ENCODE results near the gene MOBP.

The MOBP gene

DNA sequence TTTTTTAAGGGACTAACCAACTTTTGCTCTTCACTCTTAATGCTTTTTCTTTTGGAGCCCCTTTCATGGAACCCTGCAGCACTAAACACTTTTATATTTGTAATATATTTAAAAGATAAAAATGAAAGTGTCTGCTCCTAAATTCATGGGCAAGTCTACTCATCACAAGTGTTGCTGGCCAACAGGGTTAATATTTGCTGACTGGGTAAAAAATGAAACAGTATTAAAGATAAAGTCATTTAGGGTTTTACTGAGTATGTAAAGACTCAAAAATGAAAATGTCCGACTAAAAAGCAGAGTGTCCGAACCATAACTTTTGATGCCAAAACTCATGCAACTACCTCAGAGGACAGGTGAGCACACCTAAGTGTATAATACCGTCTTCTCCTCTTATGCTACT lies 54.0 kb downstream of the MOBP start:
- no peak overlapping the region for H3K4me3 ChIP-seq (ENCODE audit: low read length)
- DNase-seq (ENCODE audit: low read depth), result no peak
- TF ChIP-seq, protein P1, sequence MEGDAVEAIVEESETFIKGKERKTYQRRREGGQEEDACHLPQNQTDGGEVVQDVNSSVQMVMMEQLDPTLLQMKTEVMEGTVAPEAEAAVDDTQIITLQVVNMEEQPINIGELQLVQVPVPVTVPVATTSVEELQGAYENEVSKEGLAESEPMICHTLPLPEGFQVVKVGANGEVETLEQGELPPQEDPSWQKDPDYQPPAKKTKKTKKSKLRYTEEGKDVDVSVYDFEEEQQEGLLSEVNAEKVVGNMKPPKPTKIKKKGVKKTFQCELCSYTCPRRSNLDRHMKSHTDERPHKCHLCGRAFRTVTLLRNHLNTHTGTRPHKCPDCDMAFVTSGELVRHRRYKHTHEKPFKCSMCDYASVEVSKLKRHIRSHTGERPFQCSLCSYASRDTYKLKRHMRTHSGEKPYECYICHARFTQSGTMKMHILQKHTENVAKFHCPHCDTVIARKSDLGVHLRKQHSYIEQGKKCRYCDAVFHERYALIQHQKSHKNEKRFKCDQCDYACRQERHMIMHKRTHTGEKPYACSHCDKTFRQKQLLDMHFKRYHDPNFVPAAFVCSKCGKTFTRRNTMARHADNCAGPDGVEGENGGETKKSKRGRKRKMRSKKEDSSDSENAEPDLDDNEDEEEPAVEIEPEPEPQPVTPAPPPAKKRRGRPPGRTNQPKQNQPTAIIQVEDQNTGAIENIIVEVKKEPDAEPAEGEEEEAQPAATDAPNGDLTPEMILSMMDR (conservative IDR thresholded peaks at IDR 0.05; ENCODE audit: low read depth, low read length), result no peak

DNA sequence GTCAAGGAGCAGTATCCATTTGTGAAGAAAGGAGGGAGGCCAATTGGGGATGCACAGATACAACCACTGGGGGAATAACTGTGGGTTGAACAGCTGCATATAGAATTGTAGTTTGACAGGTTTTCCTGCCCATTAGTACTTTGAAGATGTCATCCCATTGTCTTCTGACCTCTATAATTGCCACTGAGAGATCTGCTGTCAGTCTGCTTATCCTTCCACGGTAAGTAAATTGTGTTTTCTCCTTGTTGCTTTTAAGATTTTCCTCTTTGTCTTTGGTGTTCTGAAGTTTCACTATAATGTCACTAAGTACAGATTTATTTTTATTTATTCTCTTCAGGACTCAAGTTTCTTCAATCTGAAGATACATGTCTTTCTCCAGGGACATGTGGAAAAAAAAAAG lies 56.6 kb downstream of the MOBP start:
- H3K4me3 ChIP-seq (ENCODE audit: low read length), result no peak overlapping the region
- TF ChIP-seq, protein P1 (conservative IDR thresholded peaks at IDR 0.05; ENCODE audit: low read depth, low read length), result no peak
- DNase-seq (ENCODE audit: low read depth), result no peak

GRCh38 chr3:39528844-39529243 lies 61.4 kb downstream of the MOBP start:
- peak; percentile 10 for DNase-seq (ENCODE audit: low read depth)
- TF ChIP-seq, protein P1 (conservative IDR thresholded peaks at IDR 0.05; ENCODE audit: low read depth, low read length), result no peak
- no peak overlapping the region for H3K4me3 ChIP-seq (ENCODE audit: low read length)

- TF ChIP-seq, protein P1 (conservative IDR thresholded peaks at IDR 0.05; ENCODE audit: low read depth, low read length), result no peak
- no peak for DNase-seq (ENCODE audit: low read depth)
- no peak overlapping the region for H3K4me3 ChIP-seq (ENCODE audit: low read length)
Measured at GRCh38 chr3:39529577-39529976, 62.1 kb downstream of the MOBP start.

DNA sequence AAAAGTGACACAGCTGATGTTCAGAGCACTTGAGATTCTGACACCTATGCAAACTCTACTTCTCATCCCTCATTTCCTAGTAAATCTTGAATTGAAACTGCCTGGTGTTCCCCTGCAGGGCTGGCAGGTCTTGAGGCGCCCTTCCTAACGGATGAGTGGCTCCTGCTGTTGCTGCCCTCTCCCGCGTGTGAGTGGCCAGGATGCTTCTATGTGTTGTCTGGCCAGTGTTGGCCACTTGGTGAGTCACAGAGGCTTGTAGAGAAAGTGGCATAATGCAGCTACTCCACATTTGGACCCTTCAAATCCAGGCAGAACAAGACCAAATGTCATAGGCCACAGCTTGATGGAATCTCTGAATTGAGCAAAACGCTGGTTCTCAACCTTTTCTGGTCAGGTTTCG lies 63.6 kb downstream of the MOBP start:
- DNase-seq (ENCODE audit: low read depth), result no peak
- TF ChIP-seq, protein P1 (conservative IDR thresholded peaks at IDR 0.05; ENCODE audit: low read depth, low read length), result no peak
- no peak overlapping the region for H3K4me3 ChIP-seq (ENCODE audit: low read length)

GRCh38 chr3:39531665-39532064 lies 64.2 kb downstream of the MOBP start:
- no peak overlapping the region for H3K4me3 ChIP-seq (ENCODE audit: low read length)
- TF ChIP-seq, protein P1 (conservative IDR thresholded peaks at IDR 0.05; ENCODE audit: low read depth, low read length), result no peak
- DNase-seq (ENCODE audit: low read depth), result peak; percentile 57

DNA sequence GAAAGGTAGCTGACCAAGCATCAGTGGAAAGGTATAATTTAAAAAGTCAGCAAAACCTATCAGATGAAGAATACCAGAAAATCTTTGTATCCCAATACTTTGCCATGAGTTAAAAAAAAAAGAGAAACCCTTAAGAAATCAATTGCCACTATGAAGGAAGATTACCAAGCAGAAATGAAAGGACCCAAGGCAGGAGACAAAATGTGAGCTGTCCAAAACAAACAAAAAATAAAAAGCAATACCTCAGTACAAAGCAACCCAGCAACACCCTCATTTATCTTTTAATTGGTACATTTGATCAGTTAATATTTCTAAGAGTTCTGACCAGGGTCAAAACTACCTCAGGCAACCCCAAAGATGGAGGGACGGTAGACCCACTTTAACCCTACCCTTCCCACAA lies 65.3 kb downstream of the MOBP start:
- DNase-seq (ENCODE audit: low read depth), result no peak
- H3K4me3 ChIP-seq (ENCODE audit: low read length), result no peak overlapping the region
- TF ChIP-seq, protein P1 (conservative IDR thresholded peaks at IDR 0.05; ENCODE audit: low read depth, low read length), result no peak

All from retinal pigment epithelial cell (primary cell).